ENCODE data around the gene VAMP3.

Gene VAMP3

DNA sequence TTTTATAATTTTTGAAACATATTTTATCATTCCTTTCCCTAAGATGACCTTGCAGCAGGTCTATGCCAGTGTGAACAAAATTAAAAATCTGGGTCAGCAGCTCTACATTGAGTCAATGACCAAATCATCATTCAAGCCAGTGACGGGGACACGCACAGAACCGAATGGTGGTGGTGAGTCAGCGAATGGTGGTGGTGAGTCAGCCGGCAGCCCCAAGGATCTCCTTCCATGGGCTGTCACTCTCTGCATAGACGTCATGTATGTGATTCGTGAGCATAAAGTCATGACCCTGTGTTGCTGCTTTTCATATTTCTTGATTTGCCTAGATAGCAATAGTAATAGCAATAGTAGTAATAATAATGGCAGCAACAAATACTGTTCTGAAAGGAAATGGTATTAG lies 39.3 kb downstream of the VAMP3 start:
- TF ChIP-seq, protein P1, sequence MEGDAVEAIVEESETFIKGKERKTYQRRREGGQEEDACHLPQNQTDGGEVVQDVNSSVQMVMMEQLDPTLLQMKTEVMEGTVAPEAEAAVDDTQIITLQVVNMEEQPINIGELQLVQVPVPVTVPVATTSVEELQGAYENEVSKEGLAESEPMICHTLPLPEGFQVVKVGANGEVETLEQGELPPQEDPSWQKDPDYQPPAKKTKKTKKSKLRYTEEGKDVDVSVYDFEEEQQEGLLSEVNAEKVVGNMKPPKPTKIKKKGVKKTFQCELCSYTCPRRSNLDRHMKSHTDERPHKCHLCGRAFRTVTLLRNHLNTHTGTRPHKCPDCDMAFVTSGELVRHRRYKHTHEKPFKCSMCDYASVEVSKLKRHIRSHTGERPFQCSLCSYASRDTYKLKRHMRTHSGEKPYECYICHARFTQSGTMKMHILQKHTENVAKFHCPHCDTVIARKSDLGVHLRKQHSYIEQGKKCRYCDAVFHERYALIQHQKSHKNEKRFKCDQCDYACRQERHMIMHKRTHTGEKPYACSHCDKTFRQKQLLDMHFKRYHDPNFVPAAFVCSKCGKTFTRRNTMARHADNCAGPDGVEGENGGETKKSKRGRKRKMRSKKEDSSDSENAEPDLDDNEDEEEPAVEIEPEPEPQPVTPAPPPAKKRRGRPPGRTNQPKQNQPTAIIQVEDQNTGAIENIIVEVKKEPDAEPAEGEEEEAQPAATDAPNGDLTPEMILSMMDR (conservative IDR thresholded peaks at IDR 0.05; ENCODE audit: low read depth, low read length), result no peak
- Histone ChIP-seq H3K27me3 (ENCODE audit: insufficient read depth, low read depth) (no peaks in the 10 kb centered on the region), H3K4me2 (no peak overlapping the region), H3K36me3 (ENCODE audit: insufficient read depth) (no peaks in the 10 kb centered on the region), H4K20me1 (ENCODE audit: insufficient read depth) (no peaks in the 10 kb centered on the region), H3K9ac (no peak overlapping the region), H3K27ac (no peak overlapping the region), H3K4me1 (ENCODE audit: low read depth, poor library complexity, severe bottlenecking) (no peaks in the 10 kb centered on the region), H2AFZ (ENCODE audit: low read depth) (no peak overlapping the region), H3K4me3 (IDR thresholded peaks at IDR 0.05; ENCODE audit: insufficient read depth, low read depth, low read length) (no peak overlapping the region), H3K79me2 (ENCODE audit: insufficient read depth, low read depth) (no peaks in the 10 kb centered on the region)

GRCh38 chr1:7811476-7811875 lies 40.4 kb downstream of the VAMP3 start:
- H3K27me3 ChIP-seq (ENCODE audit: insufficient read depth, low read depth), result no peaks in the 10 kb centered on the region
- H3K79me2 ChIP-seq (ENCODE audit: insufficient read depth, low read depth), result no peaks in the 10 kb centered on the region
- H3K4me1 ChIP-seq (ENCODE audit: low read depth, poor library complexity, severe bottlenecking), result no peaks in the 10 kb centered on the region
- H3K36me3 ChIP-seq (ENCODE audit: insufficient read depth), result no peaks in the 10 kb centered on the region
- H3K27ac ChIP-seq, result no peak overlapping the region
- no peak overlapping the region for H3K9ac ChIP-seq
- no peak overlapping the region for H3K4me3 ChIP-seq (IDR thresholded peaks at IDR 0.05; ENCODE audit: insufficient read depth, low read depth, low read length)
- no peak overlapping the region for H2AFZ ChIP-seq (ENCODE audit: low read depth)
- TF ChIP-seq, protein P1 (conservative IDR thresholded peaks at IDR 0.05; ENCODE audit: low read depth, low read length), result no peak
- H3K4me2 ChIP-seq, result no peak overlapping the region
- no peaks in the 10 kb centered on the region for H4K20me1 ChIP-seq (ENCODE audit: insufficient read depth)

GRCh38 chr1:7813677-7814373 lies 42.7 kb downstream of the VAMP3 start:
- TF ChIP-seq, protein P1 (conservative IDR thresholded peaks at IDR 0.05; ENCODE audit: low read depth, low read length), result no peak
- Histone ChIP-seq H3K27me3 (ENCODE audit: insufficient read depth, low read depth) (no peaks in the 10 kb centered on the region), H3K4me3 (IDR thresholded peaks at IDR 0.05; ENCODE audit: insufficient read depth, low read depth, low read length) (no peak overlapping the region), H3K36me3 (ENCODE audit: insufficient read depth) (no peaks in the 10 kb centered on the region), H4K20me1 (ENCODE audit: insufficient read depth) (no peaks in the 10 kb centered on the region), H3K4me2 (no peak overlapping the region), H2AFZ (ENCODE audit: low read depth) (no peak overlapping the region), H3K79me2 (ENCODE audit: insufficient read depth, low read depth) (no peaks in the 10 kb centered on the region), H3K9ac (no peak overlapping the region), H3K4me1 (ENCODE audit: low read depth, poor library complexity, severe bottlenecking) (no peaks in the 10 kb centered on the region), H3K27ac (no peak overlapping the region)

DNA sequence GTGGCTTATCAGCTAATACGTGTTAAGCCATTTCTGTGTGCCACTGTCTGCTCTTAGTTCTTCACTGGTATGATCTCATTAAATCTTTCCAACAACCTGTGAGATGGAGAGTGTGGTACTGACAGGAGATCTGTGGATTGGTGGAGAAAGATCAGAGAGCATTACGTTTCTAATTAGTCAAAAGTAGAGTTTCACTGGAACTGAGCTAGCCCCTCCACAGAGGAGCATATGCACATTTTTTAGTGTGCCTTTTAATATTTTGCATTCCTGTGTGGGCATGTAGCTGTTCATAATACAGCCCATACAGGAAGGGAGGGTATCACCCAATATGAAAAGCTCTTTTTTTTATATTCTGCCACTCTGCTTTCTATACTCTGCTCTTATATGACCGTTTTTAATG lies 50.2 kb downstream of the VAMP3 start:
- H3K27ac ChIP-seq, result no peak overlapping the region
- H3K4me2 ChIP-seq, result no peak overlapping the region
- no peaks in the 10 kb centered on the region for H3K27me3 ChIP-seq (ENCODE audit: insufficient read depth, low read depth)
- H3K79me2 ChIP-seq (ENCODE audit: insufficient read depth, low read depth), result no peaks in the 10 kb centered on the region
- H3K4me1 ChIP-seq (ENCODE audit: low read depth, poor library complexity, severe bottlenecking), result no peaks in the 10 kb centered on the region
- H4K20me1 ChIP-seq (ENCODE audit: insufficient read depth), result no peaks in the 10 kb centered on the region
- no peaks in the 10 kb centered on the region for H3K36me3 ChIP-seq (ENCODE audit: insufficient read depth)
- no peak overlapping the region for H3K4me3 ChIP-seq (IDR thresholded peaks at IDR 0.05; ENCODE audit: insufficient read depth, low read depth, low read length)
- no peak overlapping the region for H3K9ac ChIP-seq
- H2AFZ ChIP-seq (ENCODE audit: low read depth), result no peak overlapping the region
- TF ChIP-seq, protein P1 (conservative IDR thresholded peaks at IDR 0.05; ENCODE audit: low read depth, low read length), result no peak
